SK-N-SH (cell line): Measurements from ENCODE around the gene PKD1.
"Not testable (repeated sequence)": the region's sequence is repeated elsewhere in the genome, so short reads cannot be mapped to it uniquely, and the experiment has no call there.

ENCODE experiments used
- EZH2phosphoT487 ChIP-seq: fragments of 200-600 bp; sonication (generic); IDR thresholded peaks from 2 replicates; pipeline ENCODE4 v1.6.1; 2017; ENCODE audit warnings: low read depth, mixed run types, mild to moderate bottlenecking, antibody characterized with exemption, moderate library complexity, borderline replicate concordance
- GABPA ChIP-seq: IDR thresholded peaks from 2 replicates; pipeline ENCODE4 v1.4.0; 2012; ENCODE audit warnings: low read depth, mild to moderate bottlenecking
- RFX5 ChIP-seq: IDR thresholded peaks from 2 replicates; pipeline ENCODE4 v1.6.1; 2012; ENCODE audit warnings: mild to moderate bottlenecking, improper control_type of control experiment, low read length
- RXRA ChIP-seq: IDR thresholded peaks from 2 replicates; pipeline ENCODE4 v1.4.0; 2012; ENCODE audit warnings: low read depth, mild to moderate bottlenecking, borderline replicate concordance
- SMC3 ChIP-seq: IDR thresholded peaks from 2 replicates; pipeline ENCODE4 v1.6.1; 2012; ENCODE audit warnings: low read depth, low read length, improper control_type of control experiment
- TAF1 ChIP-seq: IDR thresholded peaks from 2 replicates; pipeline ENCODE4 v1.6.1; 2012; ENCODE audit warnings: low read depth, mild to moderate bottlenecking, low read length, moderate library complexity, borderline replicate concordance
- TCF12 ChIP-seq: IDR thresholded peaks from 2 replicates; pipeline ENCODE4 v1.4.0; 2012
- TF ChIP-seq, protein P1 (sequence below): IDR thresholded peaks from 2 replicates; pipeline ENCODE4 v1.4.0; 2012; ENCODE audit warnings: low read depth
- TF ChIP-seq, protein P2 (sequence below): fragments of 200-600 bp; sonication (generic); IDR thresholded peaks from 2 replicates; pipeline ENCODE4 v1.6.1; 2017; ENCODE audit warnings: antibody characterized with exemption, mild to moderate bottlenecking, moderate library complexity
- TF ChIP-seq, protein P3 (sequence below): IDR thresholded peaks from 2 replicates; pipeline ENCODE4 v1.4.0; 2012; ENCODE audit warnings: low read depth, borderline replicate concordance
- TF ChIP-seq, protein P4 (sequence below): IDR thresholded peaks from 2 replicates; pipeline ENCODE4 v1.4.0; 2012; ENCODE audit warnings: low read depth, borderline replicate concordance

DNA sequence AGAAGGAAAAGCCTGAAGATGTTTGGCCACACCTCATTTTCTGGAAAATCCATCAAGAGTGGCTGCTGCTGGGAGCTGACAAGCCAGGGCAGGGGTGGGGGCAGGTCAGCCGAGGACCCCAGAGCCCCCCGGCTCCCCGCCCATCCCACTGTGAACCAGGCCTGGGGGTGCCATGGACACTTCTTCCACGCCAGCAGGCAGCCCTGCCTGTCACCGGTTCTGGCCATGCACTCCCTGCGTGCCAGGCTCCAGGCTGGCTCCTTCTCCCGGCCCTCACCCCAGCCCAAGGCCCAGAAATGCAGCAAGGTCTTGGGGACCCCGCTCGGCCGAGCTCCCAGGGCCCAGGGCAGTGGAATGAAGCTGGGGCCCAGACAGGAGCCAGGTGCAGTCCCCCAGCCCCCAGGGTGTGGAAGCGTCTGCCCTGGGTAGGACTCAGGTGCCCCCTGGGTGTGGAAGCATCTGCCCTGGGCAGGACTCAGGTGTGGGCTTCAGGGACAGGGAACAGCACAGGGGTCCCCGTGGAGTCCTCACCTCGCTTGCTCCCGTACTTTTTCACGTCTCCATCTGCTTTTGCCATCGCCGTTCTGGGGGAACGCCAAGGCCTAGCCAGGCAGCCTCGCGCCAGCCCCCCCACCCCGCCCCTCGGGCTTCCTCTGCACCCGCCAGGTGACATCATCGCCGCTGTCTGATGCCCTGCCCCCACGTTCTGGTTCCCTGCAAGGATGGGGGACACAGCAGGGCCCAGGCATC, 12.6 kb downstream of the PKD1 start:
- TF ChIP-seq, protein P1, sequence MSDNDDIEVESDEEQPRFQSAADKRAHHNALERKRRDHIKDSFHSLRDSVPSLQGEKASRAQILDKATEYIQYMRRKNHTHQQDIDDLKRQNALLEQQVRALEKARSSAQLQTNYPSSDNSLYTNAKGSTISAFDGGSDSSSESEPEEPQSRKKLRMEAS, result not testable (repeated sequence)
- not testable (repeated sequence) for TF ChIP-seq SMC3, TAF1, EZH2phosphoT487, TCF12, GABPA, RFX5, RXRA
- TF ChIP-seq, protein P2, sequence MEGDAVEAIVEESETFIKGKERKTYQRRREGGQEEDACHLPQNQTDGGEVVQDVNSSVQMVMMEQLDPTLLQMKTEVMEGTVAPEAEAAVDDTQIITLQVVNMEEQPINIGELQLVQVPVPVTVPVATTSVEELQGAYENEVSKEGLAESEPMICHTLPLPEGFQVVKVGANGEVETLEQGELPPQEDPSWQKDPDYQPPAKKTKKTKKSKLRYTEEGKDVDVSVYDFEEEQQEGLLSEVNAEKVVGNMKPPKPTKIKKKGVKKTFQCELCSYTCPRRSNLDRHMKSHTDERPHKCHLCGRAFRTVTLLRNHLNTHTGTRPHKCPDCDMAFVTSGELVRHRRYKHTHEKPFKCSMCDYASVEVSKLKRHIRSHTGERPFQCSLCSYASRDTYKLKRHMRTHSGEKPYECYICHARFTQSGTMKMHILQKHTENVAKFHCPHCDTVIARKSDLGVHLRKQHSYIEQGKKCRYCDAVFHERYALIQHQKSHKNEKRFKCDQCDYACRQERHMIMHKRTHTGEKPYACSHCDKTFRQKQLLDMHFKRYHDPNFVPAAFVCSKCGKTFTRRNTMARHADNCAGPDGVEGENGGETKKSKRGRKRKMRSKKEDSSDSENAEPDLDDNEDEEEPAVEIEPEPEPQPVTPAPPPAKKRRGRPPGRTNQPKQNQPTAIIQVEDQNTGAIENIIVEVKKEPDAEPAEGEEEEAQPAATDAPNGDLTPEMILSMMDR, result not testable (repeated sequence)
- TF ChIP-seq, protein P3, sequence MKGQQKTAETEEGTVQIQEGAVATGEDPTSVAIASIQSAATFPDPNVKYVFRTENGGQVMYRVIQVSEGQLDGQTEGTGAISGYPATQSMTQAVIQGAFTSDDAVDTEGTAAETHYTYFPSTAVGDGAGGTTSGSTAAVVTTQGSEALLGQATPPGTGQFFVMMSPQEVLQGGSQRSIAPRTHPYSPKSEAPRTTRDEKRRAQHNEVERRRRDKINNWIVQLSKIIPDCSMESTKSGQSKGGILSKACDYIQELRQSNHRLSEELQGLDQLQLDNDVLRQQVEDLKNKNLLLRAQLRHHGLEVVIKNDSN, result not testable (repeated sequence)
- TF ChIP-seq, protein P4, sequence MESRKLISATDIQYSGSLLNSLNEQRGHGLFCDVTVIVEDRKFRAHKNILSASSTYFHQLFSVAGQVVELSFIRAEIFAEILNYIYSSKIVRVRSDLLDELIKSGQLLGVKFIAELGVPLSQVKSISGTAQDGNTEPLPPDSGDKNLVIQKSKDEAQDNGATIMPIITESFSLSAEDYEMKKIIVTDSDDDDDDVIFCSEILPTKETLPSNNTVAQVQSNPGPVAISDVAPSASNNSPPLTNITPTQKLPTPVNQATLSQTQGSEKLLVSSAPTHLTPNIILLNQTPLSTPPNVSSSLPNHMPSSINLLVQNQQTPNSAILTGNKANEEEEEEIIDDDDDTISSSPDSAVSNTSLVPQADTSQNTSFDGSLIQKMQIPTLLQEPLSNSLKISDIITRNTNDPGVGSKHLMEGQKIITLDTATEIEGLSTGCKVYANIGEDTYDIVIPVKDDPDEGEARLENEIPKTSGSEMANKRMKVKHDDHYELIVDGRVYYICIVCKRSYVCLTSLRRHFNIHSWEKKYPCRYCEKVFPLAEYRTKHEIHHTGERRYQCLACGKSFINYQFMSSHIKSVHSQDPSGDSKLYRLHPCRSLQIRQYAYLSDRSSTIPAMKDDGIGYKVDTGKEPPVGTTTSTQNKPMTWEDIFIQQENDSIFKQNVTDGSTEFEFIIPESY, result not testable (repeated sequence)
